Endothelial cell of umbilical vein (primary cell): ENCODE results near the gene DGUOK. TPM values are rescaled to one million over a fixed set of nuclear protein-coding genes. Genes with fewer than 3 reads are reported as not detected.

Experiments used
- BruUV-seq: library from RNA; stranded (reverse); fragments of 400-500 nt; replicated peaks from 2 replicates; lab custom pipeline; 2021; lab: Mats Ljungman, UMichigan
- CTCF ChIA-PET: fragments of 300-600, 350-600 bp; sonication (Branson Sonifier 250); formaldehyde crosslinking; loops from one replicate; lab custom pipeline; 2021; ENCODE audit warnings: antibody characterized with exemption, inconsistent platforms; lab: Charles Lee
- POLR2A ChIA-PET: fragments of 300-600, 350-600 bp; sonication (Branson Sonifier 250); formaldehyde crosslinking; loops from one replicate; lab custom pipeline; 2021; ENCODE audit warnings: antibody characterized with exemption, inconsistent platforms; lab: Charles Lee
- DNase-seq: peaks from one replicate; pipeline ENCODE4 v3.0.0-alpha.2; 2011; ENCODE audit warnings: low read depth, low spot score
- FAIRE-seq: peaks from 2 replicates; lab custom pipeline; 2011; peaks lifted over from hg19 to GRCh38; lab: Jason Lieb, UNC
- H2AFZ ChIP-seq: 2 replicates; pipeline ENCODE4 v1.6.0; 2012; ENCODE audit warnings: low read depth, low read length, control low read depth, inconsistent platforms
- H3K27ac ChIP-seq: 2 replicates; pipeline ENCODE4 v1.5.1; 2011; ENCODE audit warnings: low read depth, mild to moderate bottlenecking, control low read depth, low read length, moderate library complexity; ENCODE audit not compliant: insufficient read depth
- H3K27me3 ChIP-seq, 2 experiments: 2 replicates each; pipeline versions ENCODE4 v1.6.0 to v1.6.1; 2011; ENCODE audit warnings: low read length in 2 of 2, mixed read lengths in 1 of 2; ENCODE audit not compliant: control insufficient read depth in 2 of 2, insufficient read depth in 2 of 2
- H3K36me3 ChIP-seq, 2 experiments: 2 replicates in 1 of 2; 3 replicates in 1 of 2; pipeline ENCODE4 v1.5.1; 2011; ENCODE audit warnings: low read length in 2 of 2, mild to moderate bottlenecking in 1 of 2, moderate library complexity in 1 of 2; ENCODE audit not compliant: control insufficient read depth in 2 of 2, insufficient read depth in 2 of 2; ENCODE audit errors: extremely low read depth in 1 of 2
- H3K4me1 ChIP-seq: 3 replicates; pipeline ENCODE4 v1.5.1; 2011; ENCODE audit warnings: mild to moderate bottlenecking, low read length; ENCODE audit not compliant: control insufficient read depth, insufficient read depth; ENCODE audit errors: extremely low read depth
- H3K4me2 ChIP-seq: 2 replicates; pipeline ENCODE4 v1.6.1; 2011; ENCODE audit warnings: low read length, control low read depth, mixed read lengths; ENCODE audit not compliant: insufficient read depth
- H3K4me3 ChIP-seq, 3 experiments: fragments of 200-600 bp in 1 of 3; sonication (generic), shearing (Covaris generic) in 1 of 3; replicated peaks in 1 of 3; 2 replicates each; pipeline ENCODE4 v1.5.1; 2011 to 2016; ENCODE audit warnings: control low read depth in 3 of 3, low read length in 3 of 3, mild to moderate bottlenecking in 2 of 3, inconsistent platforms in 1 of 3, low read depth in 1 of 3, moderate library complexity in 1 of 3; ENCODE audit not compliant: insufficient read depth in 1 of 3
- H3K79me2 ChIP-seq: 2 replicates; pipeline ENCODE4 v1.6.0; 2012; ENCODE audit warnings: low read length, inconsistent platforms; ENCODE audit not compliant: control insufficient read depth, insufficient read depth
- H3K9ac ChIP-seq: replicated peaks from 2 replicates; pipeline ENCODE3; 2011; ENCODE audit warnings: low read length, control low read depth; ENCODE audit not compliant: insufficient read depth; ENCODE audit errors: extremely low read depth
- H3K9me1 ChIP-seq: replicated peaks from 3 replicates; pipeline ENCODE4 v1.6.0; 2011; ENCODE audit warnings: mild to moderate bottlenecking, low read length; ENCODE audit not compliant: control insufficient read depth, insufficient read depth; ENCODE audit errors: extremely low read depth
- H3K9me3 ChIP-seq: replicated peaks from 2 replicates; pipeline ENCODE4 v1.5.1; 2012; ENCODE audit warnings: low read length, inconsistent platforms; ENCODE audit not compliant: control insufficient read depth, insufficient read depth
- H4K20me1 ChIP-seq: replicated peaks from 2 replicates; pipeline ENCODE3; 2011; ENCODE audit warnings: mild to moderate bottlenecking, low read length; ENCODE audit not compliant: control insufficient read depth, insufficient read depth; ENCODE audit errors: extremely low read depth
- CTCF ChIP-seq, 2 donors: IDR thresholded peaks; 1 replicate in 1 of 2; 2 replicates in 1 of 2; pipeline ENCODE4 v1.5.1; 2011; ENCODE audit warnings: low read length in 2 of 2, mild to moderate bottlenecking in 2 of 2, moderate library complexity in 2 of 2, control low read depth in 1 of 2, inconsistent platforms in 1 of 2, low read depth in 1 of 2; ENCODE audit not compliant: insufficient read depth in 1 of 2; ENCODE audit errors: extremely low read depth in 1 of 2
- EZH2 ChIP-seq: IDR thresholded peaks from 2 replicates; pipeline ENCODE4 v1.6.1; 2012; ENCODE audit warnings: borderline replicate concordance, low read depth, mild to moderate bottlenecking, moderate library complexity, low read length, inconsistent platforms; ENCODE audit not compliant: severe bottlenecking
- FOS ChIP-seq: IDR thresholded peaks from 2 replicates; pipeline ENCODE4 v1.6.1; 2011; ENCODE audit warnings: mild to moderate bottlenecking, low read length, moderate library complexity, borderline replicate concordance; ENCODE audit not compliant: insufficient read depth
- GATA2 ChIP-seq: IDR thresholded peaks from 2 replicates; pipeline ENCODE4 v1.7.0; 2011; ENCODE audit warnings: low read depth, mild to moderate bottlenecking, moderate library complexity, mixed read lengths, low read length; ENCODE audit not compliant: insufficient read length, insufficient read depth
- JUN ChIP-seq: IDR thresholded peaks from 2 replicates; pipeline ENCODE4 v1.6.1; 2011; ENCODE audit warnings: borderline replicate concordance, low read depth; ENCODE audit not compliant: insufficient read length, insufficient read depth
- MAX ChIP-seq: IDR thresholded peaks from 2 replicates; pipeline ENCODE4 v1.6.1; 2011; ENCODE audit not compliant: insufficient read depth, insufficient read length
- MYC ChIP-seq: IDR thresholded peaks from one replicate; pipeline ENCODE4 v1.6.1; 2011; ENCODE audit warnings: mild to moderate bottlenecking, low read depth, low read length
- POLR2A ChIP-seq: IDR thresholded peaks from 2 replicates; pipeline ENCODE4 v1.6.1; 2012; ENCODE audit warnings: low read depth, mild to moderate bottlenecking, control low read depth, low read length
- POLR2AphosphoS5 ChIP-seq: IDR thresholded peaks from 2 replicates; pipeline ENCODE4 v1.6.1; 2012; ENCODE audit warnings: low read depth, mild to moderate bottlenecking, control low read depth, low read length, moderate library complexity; ENCODE audit not compliant: insufficient read depth
- dilution Hi-C: fragments of 300-500 bp; cut with MboI; formaldehyde crosslinking; loops from one replicate; pipeline ENCODE4 v1.15.0; 2019; ENCODE audit warnings: low sequenced_read_pairs; ENCODE audit not compliant: extremely low pct_ligation_motif_present
- intact Hi-C: fragments of 100-400 bp; cut with micrococcal nuclease; formaldehyde crosslinking; loops from one replicate; pipeline ENCODE4 v1.10.0; 2022
- polyA plus RNA-seq, 4 experiments: library from polyadenylated mRNA; depleted of rRNA in 3 of 4; stranded (reverse) in 3 of 4; unstranded in 1 of 4; fragments of >200 nt; gene quantifications; 2 replicates each; pipeline versions ENCODE4 v1.2.1 to v1.2.3, GENCODE V29; 2011 to 2012; ENCODE audit warnings: missing spikeins in 1 of 4
- total RNA-seq: library from RNA; stranded (reverse); gene quantifications from 2 replicates; pipeline ENCODE4 v1.2.3, GENCODE V29; 2021

DGUOK gene
- total and polyA plus RNA-seq, 2 donors (not counting 3 experiments of a cell fraction or from before 2014, with no cell fraction given), result 51.8 to 77.5 TPM

GRCh38 chr2:74001121-74001520, 74.4 kb downstream of the DGUOK start:
- peaks cover 0 to under 1% of the 10 kb centered on the region in 2 experiments for H3K36me3 ChIP-seq
- H3K9me1 ChIP-seq, result no peaks in the 10 kb centered on the region
- no peaks in the 10 kb centered on the region for H3K9me3 ChIP-seq
- ChIA-PET CTCF (interaction anchor here (0.5 to 3.1 kb wide), 3 partner anchors 13 to 146 kb away, joined by 3 to 15 read pairs (median 3); no protein-coding TSS in a partner anchor), POLR2A (no interaction called here)
- intact Hi-C loops (loop anchor here (5.0 kb wide), 1 partner anchor 106 kb away; no protein-coding TSS in a partner anchor), dilution Hi-C loops (no loop called here)
- H3K79me2 ChIP-seq, result peaks cover 10% of the 10 kb centered on the region
- H4K20me1 ChIP-seq, result no peaks in the 10 kb centered on the region
- H3K9ac ChIP-seq, result no peak overlapping the region
- no peaks in the 10 kb centered on the region for H3K27me3 ChIP-seq
- DNase-seq (no peak), FAIRE-seq (no peak)
- no peak overlapping the region for H3K4me3 ChIP-seq
- peaks cover 9% of the 10 kb centered on the region for H3K4me1 ChIP-seq
- no peak for TF ChIP-seq FOS
- no peak overlapping the region for H3K27ac ChIP-seq
- no peak overlapping the region for H2AFZ ChIP-seq
- no TSS peak for BruUV-seq
- no peak overlapping the region for H3K4me2 ChIP-seq

GRCh38 chr2:74001781-74002504, 75.3 kb downstream of the DGUOK start:
- Histone ChIP-seq H3K4me2 (peak overlapping the region; percentile 85), H3K4me1 (peaks cover 9% of the 10 kb centered on the region), H3K9ac (no peak overlapping the region), H3K9me1 (no peaks in the 10 kb centered on the region), H3K9me3 (no peaks in the 10 kb centered on the region), H3K36me3 (peaks cover 0 to 2% of the 10 kb centered on the region in 2 experiments), H4K20me1 (no peaks in the 10 kb centered on the region), H2AFZ (no peak overlapping the region), H3K4me3 (peak overlapping the region in 2 of 3 experiments; percentile 34 to 45), H3K27me3 (no peaks in the 10 kb centered on the region), H3K27ac (no peak overlapping the region), H3K79me2 (peaks cover 10% of the 10 kb centered on the region)
- TF ChIP-seq MYC (no peak), EZH2 (no peak), CTCF (IDR thresholded peaks at IDR 0.05; ENCODE audit: extremely low read depth in 1 of 2, insufficient read depth in 1 of 2, low read depth in 1 of 2, low read length in 2 of 2) (no peak), JUN (no peak), POLR2A (no peak), GATA2 (no peak), POLR2AphosphoS5 (no peak), FOS (no peak), MAX (no peak)
- CTCF ChIA-PET, result interaction anchor here (0.5 to 3.1 kb wide), 6 partner anchors 14 to 174 kb away, joined by 3 to 15 read pairs (median 3); partner anchors contain the start of gene STAMBP
- dilution Hi-C loops (no loop called here), intact Hi-C loops (loop anchor here (1.0 to 5.0 kb wide), 2 partner anchors 15 to 105 kb away; no protein-coding TSS in a partner anchor)
- POLR2A ChIA-PET, result interaction anchor here (0.6 kb wide), 1 partner anchor 34 kb away, joined by 4 read pairs; no protein-coding TSS in a partner anchor
- no peak for DNase-seq
- no peak for FAIRE-seq
- no TSS peak for BruUV-seq
